NCI-H748 (cell line): ENCODE data around the gene DYNLT4.
A peak's percentile ranks its signal among the peaks of the same experiment; 100 is the strongest.

ENCODE experiments used
- DNase-seq: peaks from one replicate; lab custom pipeline; 2025; ENCODE audit not compliant: unreplicated experiment; lab: John Stamatoyannopoulos, UW

Gene DYNLT4

GRCh38 chr1:44790968-44791801 is 16.0 kb downstream of the DYNLT4 start:
- no peak for DNase-seq

GRCh38 chr1:44788120-44788860 is 18.9 kb downstream of the DYNLT4 start, which contains the start of gene BEST4:
BEST4 (minus strand) TSS chr1:44788170; CDS start chr1:44787705, 465 bp downstream.
- no peak for DNase-seq

- no peak for DNase-seq
Observed at GRCh38 chr1:44787506-44787905, 19.6 kb downstream of the DYNLT4 start.

GRCh38 chr1:44786841-44787426 is 20.2 kb downstream of the DYNLT4 start:
- DNase-seq, result no peak

- DNase-seq, result no peak
Observed at GRCh38 chr1:44786138-44786840, 20.9 kb downstream of the DYNLT4 start.

- no peak for DNase-seq
Observed at GRCh38 chr1:44785501-44786137, 21.5 kb downstream of the DYNLT4 start.

- DNase-seq, result no peak
Observed at GRCh38 chr1:44785029-44785380, 22.1 kb downstream of the DYNLT4 start.

GRCh38 chr1:44784094-44785028 is 22.8 kb downstream of the DYNLT4 start:
- peak; percentile 64 for DNase-seq

GRCh38 chr1:44783697-44784093 is 23.5 kb downstream of the DYNLT4 start:
- no peak for DNase-seq

GRCh38 chr1:44780583-44781121 is 26.5 kb downstream of the DYNLT4 start:
- DNase-seq, result no peak

- DNase-seq, result no peak
Observed at GRCh38 chr1:44778705-44779576, 28.2 kb downstream of the DYNLT4 start.

- no peak for DNase-seq
Observed at GRCh38 chr1:44777969-44778635, 29.0 kb downstream of the DYNLT4 start.

GRCh38 chr1:44777547-44777946 is 29.6 kb downstream of the DYNLT4 start:
- DNase-seq, result no peak

GRCh38 chr1:44776730-44777068 is 30.5 kb downstream of the DYNLT4 start:
- DNase-seq, result no peak

GRCh38 chr1:44775930-44776729 is 31.0 kb downstream of the DYNLT4 start:
- no peak for DNase-seq

- peak; percentile 96 for DNase-seq
Observed at GRCh38 chr1:44775078-44775929, 31.8 kb downstream of the DYNLT4 start, which contains the start of gene RPS8. RPS8 (plus strand) TSS chr1:44775540; CDS start chr1:44775597, 57 bp downstream.
